ENCODE data around the gene RBP5.

RBP5 gene, protein sequence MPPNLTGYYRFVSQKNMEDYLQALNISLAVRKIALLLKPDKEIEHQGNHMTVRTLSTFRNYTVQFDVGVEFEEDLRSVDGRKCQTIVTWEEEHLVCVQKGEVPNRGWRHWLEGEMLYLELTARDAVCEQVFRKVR

DNA sequence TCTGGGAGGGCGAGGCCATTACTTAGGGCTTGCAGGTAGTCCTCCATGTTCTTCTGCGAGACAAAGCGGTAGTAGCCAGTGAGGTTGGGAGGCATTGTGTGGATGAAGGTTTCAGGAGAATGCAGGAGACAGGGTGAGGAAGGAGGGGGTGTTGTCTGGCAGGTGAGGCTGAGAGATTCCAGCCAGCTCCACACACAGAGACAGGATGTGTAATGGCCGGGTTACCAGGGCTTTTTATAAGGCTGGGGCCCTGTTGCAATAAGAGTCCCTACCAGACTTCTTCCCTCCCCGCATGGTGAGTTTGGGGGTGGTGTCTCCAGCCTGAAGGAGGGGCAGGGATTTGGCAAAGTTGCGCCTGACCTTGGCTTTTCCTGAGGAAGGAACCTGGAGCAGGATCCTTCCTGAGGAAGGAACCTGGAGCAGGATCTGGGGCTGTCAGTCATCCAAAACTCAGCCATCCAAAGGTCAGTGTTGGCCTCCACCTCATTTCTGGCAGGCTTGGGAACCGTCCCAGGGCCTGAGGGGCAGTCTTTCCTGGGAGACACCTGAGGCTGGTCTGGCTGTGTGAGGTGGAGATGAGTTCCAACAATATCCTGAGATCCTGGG, at the start of gene RBP5:
Gene RBP5, minus strand, starts transcription at position 209 of the 606 bp plus-strand sequence. Its CDS starts 114 bp downstream, at position 95.
- no peak for DNase-seq

DNA sequence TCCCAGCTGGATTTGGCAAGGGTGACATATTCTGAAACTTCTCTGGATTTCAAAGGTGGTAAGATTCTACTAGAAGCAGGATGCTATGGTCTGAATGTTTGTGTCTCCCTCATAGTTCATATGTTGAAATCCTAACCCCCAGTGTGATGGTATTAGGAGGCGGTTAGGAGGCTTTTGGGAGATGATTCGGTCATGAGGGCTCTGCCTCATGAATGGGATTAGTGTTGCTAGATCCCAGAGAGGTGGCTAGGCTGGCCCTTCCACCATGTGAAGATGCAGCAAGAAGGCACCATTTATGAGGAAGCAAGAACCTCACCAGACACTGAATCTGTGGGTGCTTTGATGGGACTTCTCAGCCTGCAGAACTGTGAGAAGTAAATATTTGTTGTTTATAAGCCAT, 49.8 kb upstream of the RBP5 start:
- no peak for DNase-seq

DNA sequence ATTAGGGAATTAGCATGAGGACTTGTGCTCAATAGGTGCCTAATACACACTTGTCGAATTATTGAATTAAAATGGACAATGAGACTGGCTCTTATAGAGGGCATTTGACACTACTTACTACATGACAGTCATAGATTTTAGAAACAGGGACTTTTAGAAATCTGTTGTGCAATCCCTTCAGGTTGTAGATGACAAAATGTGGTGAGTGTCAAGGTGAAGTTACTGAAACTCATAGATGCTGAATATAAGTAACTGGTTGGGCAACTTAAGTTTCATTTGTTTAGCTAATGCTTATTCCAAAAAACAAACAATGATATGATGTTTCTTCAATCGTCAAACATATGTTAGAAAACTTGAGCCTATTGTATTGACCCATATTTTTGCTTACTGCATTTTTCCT, 47.9 kb upstream of the RBP5 start:
- DNase-seq = no peak

DNA sequence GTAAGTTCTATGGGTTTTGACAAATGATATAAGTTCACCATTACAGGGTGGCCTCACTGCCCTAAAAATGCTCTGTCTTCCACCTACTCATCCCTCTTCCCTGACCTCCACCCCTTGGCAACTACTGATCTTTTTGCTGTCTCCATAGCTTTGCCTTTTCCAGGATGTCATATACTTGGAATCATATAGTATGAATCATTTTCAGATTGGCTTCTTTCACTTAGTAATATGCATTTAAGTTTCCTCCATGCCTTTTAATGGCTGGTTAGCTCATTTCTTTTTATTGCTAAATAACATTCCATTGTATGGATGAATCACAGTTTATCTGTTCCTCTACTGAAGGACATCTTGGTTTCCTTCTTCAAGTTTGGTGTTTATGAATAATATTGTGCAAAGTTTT, 46.8 kb upstream of the RBP5 start:
- DNase-seq = no peak

DNA sequence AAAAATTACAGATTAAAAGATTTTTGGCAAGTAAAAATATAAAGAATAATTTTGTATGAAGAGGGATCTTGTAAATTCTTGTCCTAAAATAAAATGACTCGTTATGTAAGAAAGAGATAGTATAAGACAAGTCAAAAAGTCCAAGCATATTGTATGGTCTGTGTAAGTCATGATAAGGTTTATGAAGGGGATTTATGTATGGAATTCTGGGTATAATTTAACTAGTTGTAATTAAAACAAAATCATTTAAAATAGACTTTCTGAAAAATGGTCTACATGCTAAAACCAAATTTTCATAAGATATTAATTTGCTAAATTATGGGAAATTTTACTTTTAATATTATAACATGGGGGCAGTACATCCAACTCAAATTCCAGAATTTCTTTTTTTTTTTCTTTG, 43.2 kb upstream of the RBP5 start:
- no peak for DNase-seq

DNA sequence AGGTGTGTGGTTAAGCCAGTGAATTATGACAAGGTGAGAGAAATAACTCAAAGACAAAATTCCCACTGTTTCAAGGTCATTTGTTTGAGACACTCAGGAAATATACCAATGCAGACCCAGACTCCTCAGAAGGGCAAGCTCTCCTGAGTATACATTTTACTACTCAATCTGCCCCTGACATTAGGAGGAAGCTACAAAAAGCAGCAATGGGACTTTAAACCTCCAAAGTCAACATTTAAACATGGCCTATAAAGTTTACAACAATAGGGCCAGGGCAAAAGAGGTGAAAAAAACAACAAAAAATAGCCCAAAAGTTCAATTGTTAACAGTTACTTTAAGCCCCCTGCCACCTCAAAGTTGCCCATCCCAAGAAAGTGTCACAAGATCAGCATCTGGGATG, 41.3 kb upstream of the RBP5 start:
- no peak for DNase-seq

DNA sequence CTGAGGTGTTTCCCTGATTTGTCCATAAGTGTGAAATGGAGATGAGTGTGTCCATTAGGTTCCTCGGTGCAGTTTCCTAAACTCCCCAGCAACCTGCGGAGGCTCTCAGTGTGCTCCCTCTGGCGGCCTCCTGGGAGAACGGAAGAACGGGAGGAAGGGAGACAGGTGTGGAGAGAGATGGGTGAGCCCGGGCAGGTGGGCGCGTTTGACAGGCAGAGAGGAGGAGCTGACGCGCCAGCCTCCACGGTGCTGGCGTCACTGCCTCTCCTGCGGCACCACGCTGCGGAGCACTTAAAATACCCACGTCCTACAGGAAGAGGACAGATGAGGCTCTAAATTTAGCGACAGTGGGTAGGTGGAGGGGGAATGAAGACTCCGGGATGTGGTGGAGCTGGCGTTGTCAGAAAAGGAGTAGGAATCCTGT, 34.0 kb upstream of the RBP5 start:
- DNase-seq = peak in 1 of 2 donors; percentile 9

DNA sequence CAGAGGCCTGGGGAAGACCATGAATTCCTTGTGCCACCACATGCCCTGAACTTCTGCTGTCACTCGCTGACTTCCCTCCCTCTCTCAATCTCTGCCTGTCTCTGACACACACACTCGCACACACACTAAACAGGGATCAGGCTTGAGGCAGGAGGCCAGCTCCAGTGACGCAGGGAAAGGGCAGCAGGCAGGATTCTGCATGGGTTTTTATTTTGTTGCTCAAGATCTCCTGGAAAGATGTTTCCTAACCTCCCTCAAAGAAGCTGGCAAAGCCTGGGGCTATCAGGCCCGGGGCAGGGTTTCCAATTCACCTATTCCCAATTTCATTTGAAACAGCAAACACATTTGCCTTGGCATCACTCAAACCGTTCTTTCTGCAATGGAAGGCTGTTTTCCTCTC, 33.1 kb upstream of the RBP5 start:
- no peak for DNase-seq

DNA sequence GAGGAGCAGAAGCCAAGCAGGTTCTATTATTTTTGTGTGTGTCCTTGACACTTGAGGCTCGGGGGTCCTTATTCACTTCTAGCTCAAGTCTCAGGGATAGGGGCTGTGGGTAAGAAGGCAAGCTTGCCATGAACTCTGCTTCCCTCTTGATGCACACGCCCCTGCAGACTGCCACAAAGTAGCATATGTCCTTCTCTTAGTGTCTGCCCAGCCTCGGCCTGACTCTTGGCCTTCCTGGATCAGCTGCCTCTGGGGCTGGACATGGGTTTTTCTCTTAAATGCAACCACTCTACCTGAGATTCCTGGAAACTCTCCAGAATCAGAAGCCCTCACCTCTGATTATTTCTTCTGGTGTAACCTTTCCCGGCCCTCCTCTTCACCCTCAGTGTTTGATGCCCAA, 32.6 kb upstream of the RBP5 start:
- DNase-seq = no peak

DNA sequence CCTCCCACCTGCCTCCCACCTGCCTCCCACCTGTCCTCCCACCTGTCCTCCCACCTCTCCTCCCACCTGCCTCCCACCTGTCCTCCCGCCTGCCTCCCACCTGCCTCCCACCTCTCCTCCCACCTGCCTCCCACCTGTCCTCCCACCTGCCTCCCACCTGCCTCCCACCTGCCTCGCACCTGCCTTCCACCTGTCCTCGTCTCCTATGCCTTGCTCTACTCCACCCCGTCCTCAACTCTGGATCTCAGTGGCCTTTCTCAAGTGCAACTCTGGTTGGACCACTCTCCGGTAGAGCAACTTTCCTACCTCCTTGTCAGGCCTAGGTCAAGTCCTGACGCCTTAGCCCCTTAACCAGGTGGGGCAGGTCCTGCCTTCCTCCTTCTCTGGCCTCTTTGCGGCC, 31.5 kb upstream of the RBP5 start:
- DNase-seq = no peak

DNA sequence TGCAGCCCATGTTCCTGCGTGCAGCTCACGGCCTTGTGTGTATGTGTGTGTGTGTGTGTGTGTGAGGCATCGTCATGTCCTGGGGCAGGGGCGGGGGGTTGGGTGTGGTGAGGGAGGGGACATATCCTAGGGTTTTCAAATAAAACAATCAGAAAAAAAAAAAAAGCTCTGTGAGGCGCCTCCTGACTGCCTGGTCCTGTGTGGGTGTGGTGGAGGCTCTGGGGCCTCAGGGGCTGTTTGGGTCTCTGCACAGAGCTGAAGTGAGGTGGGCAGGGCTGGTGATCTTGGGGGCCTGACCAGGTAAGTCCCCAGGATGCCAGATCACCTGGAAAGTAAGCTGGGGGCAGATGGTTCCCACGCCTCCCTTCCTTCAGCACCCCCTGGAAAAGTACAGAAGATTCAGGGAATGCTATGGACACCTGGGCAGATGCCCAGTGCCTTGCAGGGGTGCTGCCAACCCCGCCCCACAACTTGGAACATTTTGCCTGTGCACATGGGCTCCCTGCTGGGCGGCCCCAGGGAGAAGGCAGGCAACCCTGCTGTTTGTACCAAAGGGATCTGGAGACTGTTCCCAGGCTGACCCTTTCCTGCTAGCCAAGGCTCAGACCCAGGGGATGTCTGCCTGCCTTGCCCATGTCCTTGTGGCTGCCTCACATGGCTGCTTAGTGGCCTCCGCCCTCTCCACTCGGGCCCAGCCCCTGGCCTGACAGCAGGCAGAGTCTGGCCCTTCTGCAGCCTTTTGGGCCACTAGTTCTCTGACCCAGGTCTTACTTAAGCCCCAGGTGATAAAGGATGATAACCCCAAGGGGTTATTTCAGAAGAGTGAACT, 30.3 kb upstream of the RBP5 start:
- DNase-seq = no peak

DNA sequence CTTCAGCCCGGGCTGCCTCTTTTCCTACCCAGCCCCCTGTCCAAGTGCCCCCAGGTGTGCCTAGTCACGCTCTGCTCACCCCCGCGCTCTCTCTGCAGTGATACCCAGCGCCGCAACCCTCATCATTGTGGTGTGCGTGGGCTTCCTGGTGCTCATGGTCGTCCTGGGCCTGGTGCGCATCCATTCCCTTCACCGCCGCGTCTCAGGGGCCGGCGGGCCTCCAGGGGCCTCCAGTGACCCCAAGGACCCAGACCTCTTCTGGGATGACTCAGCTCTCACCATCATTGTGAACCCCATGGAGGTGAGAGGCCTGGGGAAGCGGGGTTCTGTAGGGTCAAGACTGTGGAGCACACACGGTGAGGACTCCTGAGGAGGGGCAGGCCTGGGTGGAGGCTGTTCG, 28.7 kb upstream of the RBP5 start:
- no peak for DNase-seq

DNA sequence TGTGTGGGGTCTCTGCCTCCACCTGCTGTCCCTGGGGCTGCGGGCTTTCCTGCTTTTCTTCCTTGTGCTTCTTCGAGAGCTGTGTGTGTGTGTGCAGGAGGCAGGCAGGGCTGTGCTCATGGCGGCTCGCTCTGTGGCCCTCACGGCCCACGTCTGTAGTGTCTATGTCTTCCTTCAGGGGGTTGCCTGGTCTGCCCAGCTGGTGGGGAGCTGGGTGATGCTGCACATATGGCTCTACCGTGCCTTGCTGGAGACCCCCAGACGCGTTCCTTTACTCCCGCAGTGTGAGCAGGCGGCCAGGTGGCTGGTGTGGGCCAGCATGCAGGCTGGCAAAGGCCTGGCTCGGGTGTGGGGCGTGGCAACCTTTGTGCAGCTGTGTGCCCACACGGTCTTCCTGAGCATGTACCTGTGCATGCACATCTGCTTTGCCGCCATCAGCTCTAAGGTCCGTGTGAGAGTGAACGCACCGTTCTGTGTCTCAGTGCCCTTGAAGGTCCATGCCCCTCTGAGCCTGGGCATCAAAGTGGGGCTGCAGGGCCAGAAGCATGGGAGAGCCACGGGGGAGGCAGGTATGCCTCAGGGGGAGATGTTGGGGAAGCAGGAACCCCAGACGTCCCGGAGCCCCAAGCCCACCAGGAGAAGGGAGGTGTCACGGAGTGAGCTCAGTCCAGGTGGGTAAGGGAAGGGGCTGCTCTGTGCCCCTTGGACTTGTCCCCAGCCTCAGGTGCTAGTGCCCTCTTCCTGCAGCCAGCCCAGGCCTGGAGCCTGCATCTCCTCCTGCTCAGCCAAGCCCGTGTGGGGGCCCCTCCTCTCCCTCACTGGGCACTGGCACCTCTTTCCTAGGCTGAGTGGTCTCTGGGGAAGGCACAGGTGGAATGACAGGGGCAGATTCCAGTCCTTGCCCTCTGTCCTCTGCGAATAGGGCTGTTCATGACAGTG, 27.8 kb upstream of the RBP5 start:
- DNase-seq = no peak

DNA sequence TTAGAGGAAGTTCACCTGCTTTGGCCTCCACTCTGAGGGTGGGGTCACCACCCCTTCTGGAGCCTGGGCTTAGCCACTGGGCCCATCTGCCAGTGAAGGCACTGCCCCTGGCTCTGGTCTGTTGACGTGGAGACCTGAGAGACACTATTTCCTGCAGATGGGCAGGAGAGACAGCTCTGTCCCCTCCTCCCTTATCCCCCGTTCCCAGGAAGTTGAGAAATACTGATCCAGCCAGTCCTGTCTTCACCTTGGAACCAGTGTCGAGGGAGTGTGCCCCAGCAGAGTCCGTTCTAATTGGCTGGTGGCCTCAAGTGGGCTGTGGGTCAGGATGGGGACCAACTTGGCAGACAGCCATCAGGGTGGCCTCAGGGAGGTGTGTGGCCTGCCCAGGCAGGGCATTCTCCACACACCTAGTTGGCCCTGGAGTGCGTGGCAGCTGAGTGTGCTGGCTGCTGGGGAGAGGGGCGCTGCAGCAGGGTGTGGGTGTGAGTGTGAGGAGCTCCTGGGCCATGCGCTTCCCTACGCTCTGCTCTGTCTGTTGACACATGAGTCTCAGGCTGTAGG, 26.9 kb upstream of the RBP5 start:
- no peak for DNase-seq

DNA sequence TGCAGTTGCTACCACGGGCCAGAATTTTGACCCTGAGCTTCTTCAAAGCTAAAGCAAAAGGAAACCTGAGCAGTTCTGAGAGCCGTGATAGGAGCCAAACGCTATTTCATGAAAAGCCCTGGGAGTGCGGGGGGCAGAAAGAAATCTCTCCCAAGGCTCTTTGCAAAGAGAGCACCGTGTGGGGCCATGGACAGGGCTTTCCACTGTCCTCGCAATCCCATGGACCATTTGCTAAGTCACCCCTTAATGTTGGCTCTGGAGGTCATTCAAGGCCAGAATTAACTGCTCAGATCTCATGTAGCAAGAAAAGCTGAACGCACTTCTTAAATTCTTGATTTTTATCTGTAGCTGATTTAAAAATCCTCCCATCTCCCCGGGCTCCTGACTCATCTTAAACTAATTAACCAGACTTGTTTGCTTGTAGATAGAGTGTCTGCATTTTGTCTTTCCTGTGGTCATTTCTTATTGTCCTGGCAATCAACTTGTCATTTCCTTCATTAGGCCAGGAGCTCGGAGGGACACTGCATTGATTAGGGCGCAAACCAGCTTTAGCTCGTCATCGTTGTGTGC, 26.3 kb upstream of the RBP5 start:
- DNase-seq = no peak

DNA sequence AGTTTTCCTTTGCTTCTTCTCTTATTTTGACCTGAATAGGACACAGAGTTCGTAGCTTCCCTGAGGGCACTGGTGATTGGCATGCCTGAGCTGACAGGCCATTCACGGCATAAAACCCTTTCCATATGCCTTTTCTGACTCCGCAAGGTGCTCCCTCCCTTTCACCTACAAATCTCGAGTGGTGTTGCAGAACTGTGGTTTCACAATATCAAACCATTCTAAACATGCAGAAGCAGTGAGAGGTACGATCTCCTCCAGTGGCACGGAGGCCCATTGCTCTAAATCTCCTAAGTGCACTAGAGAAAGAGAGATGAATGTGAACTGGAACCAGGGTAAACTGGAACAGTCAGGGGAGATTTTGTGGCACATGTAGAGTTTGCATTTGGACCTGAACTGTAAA, 25.4 kb upstream of the RBP5 start:
- DNase-seq = no peak

DNA sequence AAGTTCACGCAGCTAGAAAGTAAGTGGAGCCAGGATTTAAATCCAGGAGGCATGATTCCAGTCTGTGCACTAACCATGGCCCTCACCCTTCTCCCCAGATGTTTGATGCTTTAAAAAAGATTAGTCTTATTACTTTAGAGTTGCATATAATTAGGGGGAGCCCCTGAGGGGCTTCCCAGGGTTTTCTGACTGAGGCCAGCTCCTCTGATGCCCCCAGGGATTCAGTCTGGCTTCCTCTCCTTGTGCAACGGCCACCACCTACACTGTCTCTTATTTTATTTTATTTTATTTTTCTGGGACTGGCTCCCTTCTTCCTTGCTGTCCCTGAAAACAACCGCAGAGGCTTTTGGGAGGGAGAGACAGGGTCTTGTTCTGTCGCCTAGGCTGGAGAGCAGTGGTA, 24.1 kb upstream of the RBP5 start:
- DNase-seq = no peak

DNA sequence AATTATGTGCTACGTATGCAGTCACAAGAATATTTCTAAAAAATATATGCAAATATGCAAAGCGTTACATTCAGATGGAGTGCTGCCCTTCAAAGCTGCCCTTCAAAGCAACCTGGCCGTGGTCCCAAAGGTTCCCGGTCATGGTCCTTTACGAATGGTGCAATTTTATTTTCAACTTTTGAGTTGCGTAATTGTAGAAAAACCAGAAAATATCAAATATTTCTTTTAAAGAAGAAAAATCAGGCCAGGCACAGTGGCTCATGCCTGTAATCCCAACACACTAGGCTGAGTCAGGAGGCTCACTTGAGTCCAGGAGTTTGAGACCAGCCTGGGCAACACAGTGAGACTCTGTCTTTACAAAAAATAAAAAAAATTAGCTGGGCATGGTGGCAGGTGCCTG, 22.8 kb upstream of the RBP5 start:
- no peak for DNase-seq

DNA sequence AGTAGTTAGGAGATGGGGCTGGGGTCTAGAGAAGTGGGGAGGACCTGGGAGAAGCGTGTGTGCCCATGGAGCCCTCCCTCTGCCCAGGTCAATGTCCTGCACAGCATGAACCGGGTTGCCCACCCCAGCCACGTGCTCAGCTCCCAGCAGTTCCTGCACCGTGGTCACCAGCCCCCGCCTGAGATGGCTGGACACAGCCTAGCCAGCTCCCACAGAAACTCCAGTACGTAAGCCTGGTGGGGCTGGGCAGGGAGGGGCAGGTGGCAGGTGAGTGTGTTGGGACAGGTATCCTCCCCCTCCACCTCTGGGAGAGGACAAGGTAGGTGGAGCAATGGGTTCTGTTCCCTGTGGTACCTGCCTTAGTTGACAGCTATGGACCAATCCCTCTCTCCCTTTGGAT, 22.2 kb upstream of the RBP5 start:
- DNase-seq = no peak

DNA sequence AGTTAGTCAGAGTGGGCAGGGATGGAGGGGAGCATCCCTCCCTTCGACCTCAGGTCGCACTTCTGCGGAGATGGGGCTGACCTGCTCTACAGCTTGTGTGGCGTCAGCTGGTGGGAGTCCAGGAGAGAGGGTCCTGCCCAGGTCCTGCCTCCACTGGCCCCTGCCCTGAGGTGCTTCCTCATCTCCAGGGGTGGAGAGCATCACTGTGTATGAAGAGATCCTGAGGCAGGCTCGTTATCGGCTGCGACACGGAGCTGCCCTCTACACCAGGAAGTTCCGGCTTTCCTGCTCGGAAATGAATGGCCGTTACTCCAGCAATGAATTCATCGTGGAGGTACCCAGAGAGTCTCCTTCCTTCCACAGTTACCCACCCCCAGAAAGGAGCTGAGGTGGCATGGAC, 21.7 kb upstream of the RBP5 start:
- no peak for DNase-seq

DNA sequence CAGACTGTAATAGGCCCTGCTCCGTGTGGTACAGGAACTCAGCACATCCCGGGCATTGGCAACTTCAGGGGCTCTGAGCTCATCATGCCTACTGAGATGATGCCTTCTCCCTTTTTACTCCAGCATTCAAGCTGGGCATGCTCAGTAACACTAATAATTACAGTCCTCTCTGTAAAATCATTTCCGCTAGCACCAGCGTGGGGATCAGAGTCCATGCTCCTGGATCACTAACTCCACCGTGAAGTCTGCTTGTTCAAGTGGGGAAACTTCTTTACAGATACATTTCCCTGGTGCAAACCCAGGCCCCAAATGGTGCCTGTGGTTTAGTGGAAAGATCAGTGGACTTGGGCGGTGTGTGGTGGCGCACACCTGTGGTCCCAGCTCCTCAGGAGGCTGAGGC, 18.2 kb upstream of the RBP5 start:
- DNase-seq = no peak

DNA sequence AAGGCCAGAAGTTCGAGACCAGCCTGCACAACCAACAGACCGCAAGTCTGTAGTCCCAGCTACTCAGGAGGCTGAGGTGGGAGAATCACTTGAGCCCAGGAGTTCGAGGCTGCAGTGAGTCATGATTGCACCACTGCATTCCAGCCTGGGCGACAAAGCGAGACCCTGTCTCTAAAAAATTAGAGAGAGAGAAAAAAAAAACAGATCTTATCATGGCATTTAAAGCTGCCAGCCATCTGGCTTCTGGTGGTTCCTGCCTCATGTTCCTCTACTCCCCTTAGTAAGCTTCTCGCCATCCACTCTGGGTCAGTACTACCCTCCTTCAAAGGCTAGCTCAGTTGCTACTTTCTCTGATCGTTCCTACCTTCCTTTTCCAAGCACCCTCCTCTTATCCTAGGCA, 17.5 kb upstream of the RBP5 start:
- no peak for DNase-seq

DNA sequence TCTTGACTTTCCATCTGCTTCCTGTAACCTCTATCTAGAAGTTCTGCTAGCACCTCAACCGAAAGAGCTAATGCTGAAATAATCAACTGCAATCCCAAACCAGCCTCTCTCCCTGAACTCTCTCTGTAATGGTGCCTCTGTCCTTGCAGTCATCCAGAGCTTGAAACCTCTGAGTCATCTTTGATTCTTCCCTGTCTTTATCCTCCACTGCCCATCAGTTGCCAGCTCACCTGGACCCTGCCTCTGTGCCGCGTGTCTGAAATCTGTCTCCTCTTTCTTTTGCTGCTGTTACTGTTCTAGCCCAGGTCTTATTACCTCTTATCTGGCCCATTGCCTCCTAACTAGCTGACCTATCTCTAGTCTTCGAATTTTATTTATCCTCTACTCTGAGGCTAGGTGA, 17.0 kb upstream of the RBP5 start:
- no peak for DNase-seq
